Activated naive CD8-positive, alpha-beta T cell treated with anti-CD3 and anti-CD28 coated beads, Interleukin-2, amount 50 U/mL, for 24 hours (primary cell): Measurements from ENCODE around the gene LRP1B.
A peak's percentile ranks its signal among the peaks of the same experiment; 100 is the strongest.
"Not testable (repeated sequence)": the region's sequence is repeated elsewhere in the genome, so short reads cannot be mapped to it uniquely, and the experiment has no call there.

Source experiments
- ATAC-seq: fragments of 150-1000 bp; cut with Tn5 transposase; one replicate; pipeline ENCODE4 v1.10.0; 2021
- DNase-seq: peaks from one replicate; pipeline ENCODE4 v3.0.0; 2021
- H3K27ac Mint-ChIP-seq: one replicate; pipeline ENCODE4 v1.8.0; 2021; ENCODE audit warnings: mild to moderate bottlenecking, mixed read lengths
- H3K27me3 Mint-ChIP-seq: one replicate; pipeline ENCODE4 v1.8.0; 2021; ENCODE audit warnings: mixed read lengths
- H3K36me3 Mint-ChIP-seq: one replicate; pipeline ENCODE4 v1.8.0; 2021; ENCODE audit warnings: low read depth, mixed read lengths
- H3K4me1 Mint-ChIP-seq: one replicate; pipeline ENCODE4 v1.8.0; 2021; ENCODE audit warnings: mixed read lengths
- H3K4me3 Mint-ChIP-seq: one replicate; pipeline ENCODE4 v1.8.0; 2021; ENCODE audit warnings: mild to moderate bottlenecking, moderate library complexity, mixed read lengths
- H3K9me3 Mint-ChIP-seq: one replicate; pipeline ENCODE4 v1.8.0; 2021; ENCODE audit warnings: mixed read lengths

The LRP1B gene

GRCh38 chr2:142130111-142131009, 456 bp downstream of the LRP1B start:
- Mint-ChIP-seq H3K4me1 (peaks cover 11% of the 10 kb centered on the region), H3K36me3 (no peaks in the 10 kb centered on the region), H3K4me3 (peak overlapping the region; percentile 50), H3K27ac (no peak overlapping the region), H3K9me3 (no peaks in the 10 kb centered on the region), H3K27me3 (peaks cover 30% of the 10 kb centered on the region)
- DNase-seq (no peak), ATAC-seq (no peak)

GRCh38 chr2:142128105-142128504, 2.7 kb downstream of the LRP1B start:
- H3K9me3 Mint-ChIP-seq = no peaks in the 10 kb centered on the region
- no peak overlapping the region for H3K27ac Mint-ChIP-seq
- peaks cover 30% of the 10 kb centered on the region for H3K27me3 Mint-ChIP-seq
- H3K4me1 Mint-ChIP-seq = peaks cover 11% of the 10 kb centered on the region
- no peak for DNase-seq
- no peaks in the 10 kb centered on the region for H3K36me3 Mint-ChIP-seq
- ATAC-seq = no peak
- no peak overlapping the region for H3K4me3 Mint-ChIP-seq

- ATAC-seq (no peak), DNase-seq (no peak)
- Mint-ChIP-seq H3K9me3 (no peaks in the 10 kb centered on the region), H3K4me3 (no peak overlapping the region), H3K4me1 (peaks cover 11% of the 10 kb centered on the region), H3K27ac (no peak overlapping the region), H3K27me3 (peaks cover 29% of the 10 kb centered on the region), H3K36me3 (no peaks in the 10 kb centered on the region)
These were observed 3.6 kb downstream of the LRP1B start for GRCh38 chr2:142127248-142127647.

GRCh38 chr2:142124706-142125105, 6.1 kb downstream of the LRP1B start:
- ATAC-seq (no peak), DNase-seq (no peak)
- Mint-ChIP-seq H3K27me3 (peaks cover 6% of the 10 kb centered on the region), H3K36me3 (no peaks in the 10 kb centered on the region), H3K9me3 (peaks cover under 1% of the 10 kb centered on the region), H3K4me3 (no peak overlapping the region), H3K27ac (no peak overlapping the region), H3K4me1 (no peaks in the 10 kb centered on the region)

GRCh38 chr2:142119347-142119746, 11.5 kb downstream of the LRP1B start:
- H3K9me3 Mint-ChIP-seq = peaks cover 10% of the 10 kb centered on the region
- H3K4me1 Mint-ChIP-seq = no peaks in the 10 kb centered on the region
- H3K36me3 Mint-ChIP-seq = no peaks in the 10 kb centered on the region
- no peak overlapping the region for H3K4me3 Mint-ChIP-seq
- no peaks in the 10 kb centered on the region for H3K27me3 Mint-ChIP-seq
- no peak overlapping the region for H3K27ac Mint-ChIP-seq
- ATAC-seq (no peak), DNase-seq (no peak)

- no peaks in the 10 kb centered on the region for H3K4me1 Mint-ChIP-seq
These were observed 18.0 kb downstream of the LRP1B start for GRCh38 chr2:142112757-142113221.

GRCh38 chr2:142104134-142104758, 26.6 kb downstream of the LRP1B start:
- Mint-ChIP-seq H3K36me3 (no peaks in the 10 kb centered on the region), H3K27me3 (no peaks in the 10 kb centered on the region), H3K27ac (no peak overlapping the region), H3K4me1 (no peaks in the 10 kb centered on the region), H3K9me3 (no peaks in the 10 kb centered on the region), H3K4me3 (no peak overlapping the region)
- ATAC-seq (no peak), DNase-seq (no peak)

More at GRCh38 chr2:142112757-142113221, 18.0 kb downstream of the LRP1B start:
- Mint-ChIP-seq H3K4me3 (no peak overlapping the region), H3K9me3 (peaks cover 7% of the 10 kb centered on the region), H3K27me3 (no peaks in the 10 kb centered on the region), H3K36me3 (no peaks in the 10 kb centered on the region), H3K27ac (no peak overlapping the region)
- DNase-seq (no peak), ATAC-seq (no peak)

GRCh38 chr2:142100970-142101369, 29.8 kb downstream of the LRP1B start:
- ATAC-seq (no peak), DNase-seq (no peak)
- H3K27ac Mint-ChIP-seq = no peak overlapping the region
- no peaks in the 10 kb centered on the region for H3K27me3 Mint-ChIP-seq
- H3K9me3 Mint-ChIP-seq = no peaks in the 10 kb centered on the region
- H3K4me1 Mint-ChIP-seq = no peaks in the 10 kb centered on the region
- no peaks in the 10 kb centered on the region for H3K36me3 Mint-ChIP-seq
- no peak overlapping the region for H3K4me3 Mint-ChIP-seq

- Mint-ChIP-seq H3K9me3 (no peaks in the 10 kb centered on the region), H3K4me1 (no peaks in the 10 kb centered on the region), H3K27me3 (no peaks in the 10 kb centered on the region), H3K27ac (no peak overlapping the region), H3K36me3 (no peaks in the 10 kb centered on the region), H3K4me3 (no peak overlapping the region)
- ATAC-seq = no peak
- DNase-seq = no peak
These were observed 30.5 kb downstream of the LRP1B start for GRCh38 chr2:142100139-142100873.

GRCh38 chr2:142097711-142098110, 33.1 kb downstream of the LRP1B start:
- no peak overlapping the region for H3K4me3 Mint-ChIP-seq
- ATAC-seq (no peak), DNase-seq (no peak)
- H3K4me1 Mint-ChIP-seq = no peaks in the 10 kb centered on the region
- H3K27me3 Mint-ChIP-seq = no peaks in the 10 kb centered on the region
- no peaks in the 10 kb centered on the region for H3K36me3 Mint-ChIP-seq
- H3K27ac Mint-ChIP-seq = no peak overlapping the region
- H3K9me3 Mint-ChIP-seq = no peaks in the 10 kb centered on the region

GRCh38 chr2:142095647-142096046, 35.2 kb downstream of the LRP1B start:
- H3K9me3 Mint-ChIP-seq = no peaks in the 10 kb centered on the region
- H3K4me1 Mint-ChIP-seq = no peaks in the 10 kb centered on the region
- DNase-seq (no peak), ATAC-seq (no peak)
- no peaks in the 10 kb centered on the region for H3K27me3 Mint-ChIP-seq
- H3K27ac Mint-ChIP-seq = no peak overlapping the region
- H3K36me3 Mint-ChIP-seq = no peaks in the 10 kb centered on the region
- no peak overlapping the region for H3K4me3 Mint-ChIP-seq

- no peaks in the 10 kb centered on the region for H3K9me3 Mint-ChIP-seq
- no peaks in the 10 kb centered on the region for H3K36me3 Mint-ChIP-seq
- no peak overlapping the region for H3K27ac Mint-ChIP-seq
- H3K4me1 Mint-ChIP-seq = no peaks in the 10 kb centered on the region
- DNase-seq (no peak), ATAC-seq (no peak)
- no peak overlapping the region for H3K4me3 Mint-ChIP-seq
- no peaks in the 10 kb centered on the region for H3K27me3 Mint-ChIP-seq
These were observed 36.6 kb downstream of the LRP1B start for GRCh38 chr2:142094233-142094632.

- Mint-ChIP-seq H3K36me3 (no peaks in the 10 kb centered on the region), H3K27me3 (no peaks in the 10 kb centered on the region), H3K27ac (no peak overlapping the region), H3K4me3 (no peak overlapping the region), H3K4me1 (no peaks in the 10 kb centered on the region), H3K9me3 (peaks cover 14% of the 10 kb centered on the region)
- DNase-seq = no peak
- no peak for ATAC-seq
These were observed 42.7 kb downstream of the LRP1B start for GRCh38 chr2:142088058-142088568.

GRCh38 chr2:142087585-142087984, 43.2 kb downstream of the LRP1B start:
- H3K4me3 Mint-ChIP-seq, H3K36me3 Mint-ChIP-seq, ATAC-seq, H3K27ac Mint-ChIP-seq, H3K27me3 Mint-ChIP-seq, H3K4me1 Mint-ChIP-seq, DNase-seq: not testable (repeated sequence)
- peaks cover 14% of the 10 kb centered on the region for H3K9me3 Mint-ChIP-seq
